Right kidney (tissue), 1 donor: Measurements from ENCODE around the gene ZBTB12.
A peak's percentile ranks its signal among the peaks of the same experiment; 100 is the strongest.

ENCODE experiments used
- DNase-seq: peaks from one replicate; pipeline ENCODE4 v3.0.0-alpha.2; 2016

The ZBTB12 gene

DNA sequence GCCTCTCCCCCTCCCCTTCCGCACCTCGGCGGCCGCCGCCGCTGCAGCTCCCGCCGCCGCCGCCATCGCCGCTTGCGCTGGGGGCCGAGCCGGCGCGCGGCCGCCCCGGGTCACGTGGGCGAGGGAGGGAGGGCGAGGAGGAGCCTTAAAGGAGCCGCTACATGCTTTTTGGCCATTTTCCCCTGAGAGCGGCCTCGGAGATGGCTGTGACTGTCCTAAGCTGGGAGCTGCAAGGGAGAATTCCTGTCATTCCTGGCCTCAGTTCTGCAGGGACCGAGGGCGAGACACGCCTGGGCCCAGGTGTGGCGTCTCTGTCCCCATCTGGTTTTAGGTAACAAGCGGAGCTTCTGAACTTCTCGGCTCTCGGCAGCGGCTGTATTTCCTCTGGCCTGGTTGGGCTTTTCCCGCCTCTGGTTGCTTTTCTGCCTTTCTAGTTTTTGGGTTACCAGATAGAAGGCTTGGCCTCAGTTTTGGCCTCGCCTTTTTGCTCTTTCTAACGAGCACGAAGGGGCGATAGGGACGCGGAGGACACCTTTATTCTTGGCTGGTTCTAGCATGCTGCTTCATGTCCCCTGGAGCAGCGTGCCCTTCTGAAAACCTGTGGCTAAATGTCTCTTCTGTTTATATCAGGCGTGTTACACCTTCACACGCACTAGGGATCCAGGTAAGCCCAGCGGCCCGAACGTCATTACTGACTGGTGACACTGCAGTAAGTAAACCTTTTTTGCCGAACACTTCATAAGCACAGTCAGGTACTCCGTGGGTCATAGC is 4.1 kb downstream of the ZBTB12 start, which contains the start of gene EHMT2:
TSS of gene EHMT2 (minus strand) at position 87 of the 771 bp plus-strand sequence. CDS start at position 66, 21 bp downstream.
- peak; percentile 81 for DNase-seq

DNA sequence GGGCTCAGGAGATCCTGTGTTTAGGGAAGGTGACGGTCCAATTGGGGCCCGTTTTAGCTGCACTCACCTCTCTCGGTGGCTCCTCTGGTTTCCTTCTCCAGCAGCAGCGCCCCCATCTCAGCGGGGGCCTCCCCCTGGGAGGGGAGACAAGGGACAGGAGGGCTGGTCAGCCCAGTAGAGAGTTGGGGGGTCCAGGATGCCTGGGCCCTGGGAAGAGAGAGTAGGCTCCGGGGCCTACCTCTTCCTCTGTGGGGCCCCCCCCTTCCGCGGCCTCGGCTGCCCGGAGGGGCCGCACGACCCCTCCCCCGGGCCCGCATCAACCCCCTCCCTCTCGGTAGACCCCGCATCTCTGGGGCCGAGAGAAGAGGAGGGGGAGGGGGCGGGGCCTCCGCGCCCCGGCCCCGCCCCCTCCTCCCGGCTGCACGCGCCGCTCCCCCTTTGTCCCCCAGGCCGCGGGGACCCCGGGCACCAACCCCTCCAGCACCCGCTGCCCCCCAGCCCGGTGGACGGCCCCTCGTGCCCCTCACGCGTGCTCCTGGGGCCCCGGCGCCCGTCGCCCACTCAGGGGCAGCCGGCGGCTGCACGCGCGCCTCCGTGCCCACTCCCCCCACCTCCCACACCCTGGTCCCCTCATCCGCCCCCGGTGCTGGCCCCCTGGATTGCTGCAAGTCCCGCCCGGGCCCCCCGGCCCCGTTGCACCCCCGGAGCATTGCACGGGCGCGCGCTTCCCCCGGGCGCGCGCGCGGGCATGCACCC is 4.9 kb downstream of the ZBTB12 start:
- DNase-seq, result no peak

DNA sequence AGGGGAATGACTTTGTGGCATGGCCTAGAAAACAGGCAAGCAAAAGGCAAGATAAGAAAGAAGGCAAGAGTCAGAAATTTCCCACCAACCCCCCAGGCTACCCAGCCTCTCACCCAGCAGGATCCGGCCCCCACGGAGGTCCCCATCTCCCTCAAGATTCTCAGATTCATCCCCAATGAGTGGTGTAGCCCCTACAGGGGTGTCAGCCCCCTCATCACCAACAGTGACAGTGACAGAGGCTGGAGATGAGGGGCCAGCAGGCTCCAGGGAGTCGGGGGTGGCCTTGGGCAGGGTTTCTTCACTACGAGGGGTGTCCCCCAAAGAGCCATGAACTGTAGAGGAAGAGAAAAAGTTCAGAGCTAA is 5.4 kb downstream of the ZBTB12 start:
- no peak for DNase-seq

DNA sequence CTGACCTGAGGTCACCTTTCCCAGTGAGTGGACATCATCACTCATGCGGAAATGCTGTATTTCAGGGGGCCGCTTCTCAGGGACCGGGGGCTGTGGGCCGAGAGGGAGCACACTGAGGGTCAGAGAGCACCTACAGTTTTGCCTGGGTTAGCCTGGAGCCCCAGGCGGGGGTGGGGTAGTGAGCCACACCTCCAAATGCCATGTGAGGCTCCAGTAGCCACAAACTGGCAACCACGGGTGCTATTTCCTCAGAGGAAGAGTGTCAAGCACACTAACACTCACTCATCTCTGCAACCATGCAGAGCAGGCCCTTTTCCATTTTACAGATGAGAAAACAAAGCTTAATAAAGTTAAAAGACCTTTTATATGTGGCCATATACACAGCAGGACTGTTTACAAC is 9.1 kb downstream of the ZBTB12 start:
- no peak for DNase-seq

DNA sequence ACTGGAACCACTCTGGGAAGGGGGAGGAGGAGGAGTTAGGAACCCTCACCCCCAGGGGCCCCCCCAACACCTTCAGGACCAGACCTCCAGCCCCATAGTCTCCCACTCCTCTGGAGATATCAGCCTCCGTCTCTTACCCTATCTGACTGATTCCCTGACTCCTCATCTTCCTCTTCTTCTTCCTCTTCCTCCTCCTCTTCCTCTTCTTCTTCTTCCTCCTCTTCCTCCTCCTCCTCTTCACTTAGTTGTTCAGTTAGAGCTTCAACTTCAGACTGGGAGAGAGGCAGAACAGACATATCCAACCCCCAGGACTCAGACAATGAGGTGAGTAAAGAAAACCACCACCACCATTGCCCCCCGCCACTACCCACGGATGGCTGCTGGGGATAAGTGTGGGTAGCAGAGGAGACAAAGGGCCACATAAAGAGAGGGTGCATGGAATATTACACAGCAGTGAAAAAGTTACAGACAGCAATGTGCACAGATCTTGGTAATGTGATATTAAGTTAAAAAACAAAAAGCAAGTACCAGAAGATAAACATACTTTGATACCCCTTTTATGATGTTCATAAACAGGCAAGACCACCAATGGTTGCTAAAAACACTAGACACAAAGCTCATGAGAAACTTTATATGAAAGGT is 12.4 kb downstream of the ZBTB12 start:
- no peak for DNase-seq

DNA sequence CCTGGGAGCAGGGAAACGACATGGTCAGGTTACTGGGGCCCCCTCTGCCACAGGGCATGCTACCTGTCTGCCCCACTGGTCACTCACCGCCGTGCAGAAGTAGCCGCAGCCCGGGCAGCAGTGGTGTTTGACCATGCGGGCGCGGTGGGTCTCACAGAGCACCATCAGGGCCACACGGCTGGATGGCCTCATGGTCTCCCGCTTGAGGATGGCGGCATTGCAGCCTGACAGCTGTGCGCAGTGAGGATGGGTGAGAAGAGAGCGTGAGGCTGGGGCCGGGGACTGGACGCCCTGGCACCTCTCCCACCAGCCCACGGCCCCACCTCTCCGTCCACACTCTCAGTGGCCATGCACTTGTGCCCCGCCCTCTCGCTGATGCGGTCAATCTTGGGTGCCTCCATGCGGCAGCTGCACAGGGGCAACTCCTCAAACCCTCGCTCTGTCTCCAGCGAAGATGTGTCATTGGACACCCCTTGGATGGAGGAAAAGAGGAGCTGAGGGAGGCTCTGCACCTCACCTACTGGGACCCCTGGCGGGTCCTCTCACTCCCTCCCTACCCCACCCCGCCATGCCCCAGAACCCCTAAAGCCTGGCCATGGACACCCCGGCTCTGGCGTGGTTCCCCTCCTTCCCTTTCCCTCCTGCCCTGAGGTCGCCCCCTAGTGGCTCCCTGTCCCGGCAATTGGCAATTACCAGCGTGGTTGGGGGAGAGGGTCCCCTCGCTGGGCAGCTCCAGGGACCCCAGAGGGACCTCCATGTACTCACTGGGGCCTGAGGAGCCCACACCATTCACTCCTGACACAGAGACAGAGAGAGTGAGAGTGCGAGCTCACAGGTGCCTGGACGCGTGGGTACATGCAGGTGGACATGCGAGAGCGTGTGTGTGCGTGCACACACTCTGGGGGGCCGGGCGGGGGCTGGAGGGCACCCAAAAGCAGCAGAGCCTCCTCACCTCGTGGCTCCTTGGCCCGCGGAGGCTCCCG is 13.3 kb downstream of the ZBTB12 start:
- DNase-seq, result no peak

DNA sequence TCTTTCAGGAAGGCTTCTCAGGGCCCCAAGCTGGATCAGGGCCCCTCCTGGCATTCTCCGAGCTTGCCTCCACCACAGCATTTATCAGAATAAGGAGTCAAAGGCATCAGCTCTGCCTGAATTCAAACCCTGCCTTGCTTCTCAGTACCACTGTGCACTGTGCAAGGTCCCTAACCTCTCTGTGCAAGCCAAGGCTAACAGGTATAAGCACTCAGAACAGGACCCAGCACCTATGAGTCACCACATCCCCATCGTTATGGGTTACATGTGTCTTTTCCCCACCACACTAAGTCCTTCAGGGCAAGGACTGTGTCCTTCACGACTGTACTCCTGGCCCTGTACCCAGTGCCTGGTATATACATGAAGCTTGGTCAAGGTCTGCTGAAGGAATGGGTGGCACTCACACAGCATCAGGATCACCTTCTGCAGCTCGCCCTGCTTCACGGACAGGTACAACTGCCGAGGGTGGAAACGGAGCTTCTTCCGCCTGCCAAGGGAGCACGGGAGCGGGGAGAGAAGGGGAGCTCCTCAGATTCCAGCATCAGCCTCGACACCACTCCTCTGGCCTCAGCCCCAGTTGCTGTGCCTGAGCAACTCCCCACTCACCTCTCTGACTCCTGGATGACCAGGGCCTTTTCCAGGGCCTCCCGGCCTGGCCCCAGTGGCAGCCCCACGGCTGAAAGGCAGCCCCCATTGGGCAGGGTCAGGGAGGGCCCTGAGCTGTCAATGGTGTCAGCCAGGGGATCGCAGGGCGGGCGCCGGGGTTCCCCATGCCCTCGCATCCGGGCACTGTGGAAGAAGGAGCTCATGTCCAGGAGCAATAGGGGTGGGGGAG is 14.5 kb downstream of the ZBTB12 start:
- no peak for DNase-seq

DNA sequence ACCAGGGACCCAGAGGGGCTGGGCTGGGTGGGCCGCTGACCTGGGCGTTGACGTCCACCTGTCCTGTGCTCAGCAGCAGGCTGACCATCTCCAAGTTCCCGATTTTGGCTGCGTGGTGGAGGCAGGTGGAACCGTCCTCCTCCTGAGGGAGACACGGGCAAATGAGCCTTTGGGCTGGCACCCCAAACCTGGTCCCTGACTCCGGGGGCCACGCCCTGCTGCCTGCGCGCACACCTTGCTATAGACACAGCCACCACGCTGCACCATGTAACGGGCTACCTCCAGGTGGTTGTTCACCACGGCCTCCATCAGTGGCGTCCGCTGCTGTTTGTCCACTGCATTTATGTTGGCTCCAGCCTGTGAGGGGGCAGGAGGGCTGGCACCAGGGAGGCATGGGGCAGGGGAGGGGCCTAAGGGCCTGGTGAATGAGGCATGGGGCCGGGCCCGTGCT is 15.3 kb downstream of the ZBTB12 start:
- no peak for DNase-seq

DNA sequence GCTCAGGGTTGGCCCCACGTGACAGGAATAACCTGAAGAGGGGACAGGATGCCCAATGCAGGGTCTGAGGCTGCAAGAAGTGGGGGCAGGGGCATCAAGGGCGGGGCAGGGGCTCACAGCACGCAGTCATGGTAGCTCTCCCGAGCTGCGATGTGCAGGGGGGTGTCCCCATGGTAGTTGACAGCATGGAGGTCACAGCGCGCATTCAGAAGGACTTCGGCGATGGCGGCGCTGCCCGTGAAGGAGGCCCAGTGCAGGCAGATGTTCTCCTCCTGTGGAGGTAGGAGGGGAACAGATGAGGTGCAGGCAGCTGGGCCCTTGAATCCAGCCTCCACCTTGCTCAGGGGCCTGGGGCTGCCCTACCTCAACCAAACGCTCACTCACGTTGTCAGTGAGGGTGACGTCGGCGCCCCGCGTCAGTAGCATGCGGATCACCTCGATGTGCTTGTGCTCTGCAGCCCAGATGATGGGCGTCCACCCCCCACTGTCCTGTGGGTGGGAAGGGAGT is 17.3 kb downstream of the ZBTB12 start:
- no peak for DNase-seq

DNA sequence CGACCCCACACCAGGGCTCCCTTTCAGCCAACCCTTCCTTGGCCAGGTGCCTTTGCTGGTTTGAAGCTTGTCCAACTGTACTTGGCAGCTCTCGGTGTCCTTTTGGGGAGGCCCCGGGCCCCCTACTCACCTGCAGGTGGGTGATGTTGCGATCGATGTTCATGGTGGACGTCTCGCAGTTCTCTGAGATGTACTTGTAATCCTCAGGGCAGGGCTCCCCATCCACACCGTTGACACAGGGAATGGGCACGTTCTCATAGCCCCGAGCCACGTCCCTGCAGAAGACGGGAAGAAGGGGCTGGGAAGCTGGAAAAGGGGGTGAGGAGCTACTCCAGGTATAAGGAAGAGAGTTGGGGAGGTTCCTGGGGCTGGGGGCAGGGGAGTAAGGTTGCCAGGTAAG is 18.2 kb downstream of the ZBTB12 start:
- DNase-seq, result no peak

DNA sequence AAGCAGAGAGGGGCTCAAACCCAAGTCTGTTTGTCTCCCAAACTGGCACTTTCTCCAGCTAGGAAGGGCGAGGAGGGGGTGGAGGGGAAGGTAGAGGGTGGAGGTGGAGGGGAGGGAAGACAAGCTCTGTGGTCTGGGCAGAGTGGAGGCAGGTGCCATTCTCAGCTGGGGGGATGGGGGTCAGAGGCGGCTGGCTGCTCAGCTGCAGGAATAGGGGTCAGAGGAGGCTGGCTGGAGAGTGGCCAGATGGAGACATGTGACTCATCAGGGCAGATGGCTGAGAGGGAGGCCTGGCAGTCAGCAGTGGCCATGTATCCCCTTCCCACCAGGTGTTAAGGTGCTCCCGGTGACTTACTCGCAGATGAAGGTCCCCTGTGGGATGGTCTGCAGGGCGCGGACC is 19.5 kb downstream of the ZBTB12 start:
- no peak for DNase-seq

DNA sequence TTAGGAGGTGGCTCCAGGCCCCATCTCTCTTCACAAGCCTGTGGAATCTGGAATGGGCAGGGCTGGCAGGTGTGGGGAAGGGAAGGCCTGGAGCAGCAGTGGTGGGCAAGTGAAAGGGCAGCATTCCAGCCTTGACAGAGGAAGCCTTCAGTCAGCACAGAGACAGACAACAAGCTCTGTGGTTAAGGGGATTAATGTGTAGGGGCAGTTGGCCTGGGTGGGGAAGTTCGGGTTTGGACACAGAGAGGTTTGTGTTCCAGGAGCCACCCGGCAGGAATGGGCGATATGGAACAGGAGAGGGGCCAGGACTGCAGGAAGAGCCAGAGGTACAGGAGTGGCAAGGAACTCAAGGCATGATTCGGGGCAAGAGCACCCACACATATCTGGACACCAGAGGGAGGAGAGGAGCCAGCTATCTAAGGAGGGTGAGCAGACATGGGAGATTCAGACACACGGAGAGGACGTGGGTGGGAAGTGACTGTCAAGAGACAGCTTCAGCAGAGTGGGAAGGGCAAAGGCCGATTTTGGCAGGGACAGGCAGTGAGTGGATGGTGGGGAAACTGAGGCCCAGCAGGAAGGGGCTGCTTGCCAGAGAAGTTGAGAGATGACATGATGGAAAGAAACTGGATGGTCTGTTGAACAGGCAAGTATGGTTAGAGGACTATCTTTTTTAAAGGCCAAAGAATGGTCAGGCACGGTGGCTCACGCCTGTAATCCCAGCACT is 20.6 kb downstream of the ZBTB12 start:
- DNase-seq, result no peak

DNA sequence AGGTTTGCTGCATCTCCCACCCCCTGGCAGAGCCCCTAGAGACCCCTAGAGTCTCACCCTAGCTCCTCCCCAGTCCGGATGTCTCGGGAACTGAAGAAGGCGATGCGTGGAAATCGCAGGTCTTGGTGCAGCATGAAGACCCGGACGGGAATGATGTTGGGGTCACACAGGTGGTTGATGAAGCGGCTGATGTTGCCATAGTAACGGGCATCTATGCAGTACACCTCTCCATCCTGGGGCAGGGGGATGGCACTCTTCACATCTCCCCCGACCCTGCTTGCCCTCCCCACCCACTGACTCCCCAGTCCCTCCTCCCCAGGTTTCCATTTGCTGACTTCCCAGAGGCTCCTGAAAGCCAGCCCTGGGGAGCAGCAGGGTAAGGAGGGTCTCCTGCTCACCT is 21.3 kb downstream of the ZBTB12 start:
- no peak for DNase-seq

DNA sequence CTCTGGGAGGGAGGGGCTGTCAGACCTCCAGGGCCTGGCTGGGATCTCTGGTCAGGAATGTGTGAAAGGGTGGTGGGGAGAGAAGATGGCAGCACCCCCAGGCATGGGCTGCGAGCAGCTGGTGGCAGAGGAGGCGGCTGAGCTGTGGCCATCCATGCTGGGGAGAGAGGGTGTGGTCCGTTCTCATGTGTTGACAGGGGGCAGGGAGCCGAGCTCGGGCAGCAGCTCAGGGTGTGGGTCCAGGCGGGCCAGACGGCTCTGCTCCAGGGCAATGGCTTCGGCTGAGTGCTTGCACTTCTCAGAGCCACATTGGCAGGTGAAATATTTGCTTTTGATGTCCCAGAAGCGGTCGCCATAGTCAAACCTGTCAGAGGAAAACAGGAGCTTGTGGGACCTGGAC is 22.0 kb downstream of the ZBTB12 start:
- no peak for DNase-seq

DNA sequence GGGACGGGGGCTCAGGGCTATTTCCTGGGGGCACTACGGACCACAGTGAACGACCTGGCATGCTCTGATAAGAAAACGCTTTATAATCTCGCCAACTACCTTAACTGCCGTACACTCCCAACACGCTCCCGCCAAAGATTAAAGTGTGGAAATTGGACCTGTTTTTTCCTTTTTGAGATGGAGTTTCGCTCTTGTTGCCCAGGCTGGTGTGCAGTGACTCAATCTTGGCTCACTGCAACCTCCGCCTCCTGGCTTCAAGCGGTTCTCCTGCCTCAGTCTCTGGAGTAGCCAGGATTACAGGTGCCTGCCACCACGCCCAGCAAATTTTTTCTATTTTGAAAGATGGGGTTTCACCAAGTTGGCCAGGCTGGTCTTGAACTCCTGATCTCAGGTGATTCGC is 22.7 kb downstream of the ZBTB12 start:
- no peak for DNase-seq

DNA sequence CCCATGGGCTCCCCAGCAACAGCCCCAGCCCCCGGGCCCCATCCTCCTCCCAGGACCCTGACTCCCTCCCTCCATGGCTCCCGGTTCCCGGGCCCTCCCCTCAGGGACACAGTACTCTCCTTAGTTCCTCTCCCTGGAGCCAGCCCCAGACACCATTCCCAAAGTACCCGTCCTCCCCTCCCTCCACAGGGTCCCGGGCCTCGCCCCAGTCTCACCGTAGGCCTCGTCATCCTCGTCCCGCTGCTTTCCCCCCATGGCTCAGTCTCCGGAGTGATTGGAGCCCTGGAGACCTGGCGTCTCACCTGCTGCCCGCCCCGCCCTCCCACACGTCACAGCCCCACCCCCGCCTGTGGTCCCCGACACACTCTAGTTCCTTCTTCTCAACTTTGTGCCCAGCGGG is 23.2 kb downstream of the ZBTB12 start, which contains the start of gene SLC44A4:
TSS of gene SLC44A4 (minus strand) at position 272 of the 400 bp plus-strand sequence. CDS start at position 255, 17 bp downstream.
- DNase-seq, result no peak

DNA sequence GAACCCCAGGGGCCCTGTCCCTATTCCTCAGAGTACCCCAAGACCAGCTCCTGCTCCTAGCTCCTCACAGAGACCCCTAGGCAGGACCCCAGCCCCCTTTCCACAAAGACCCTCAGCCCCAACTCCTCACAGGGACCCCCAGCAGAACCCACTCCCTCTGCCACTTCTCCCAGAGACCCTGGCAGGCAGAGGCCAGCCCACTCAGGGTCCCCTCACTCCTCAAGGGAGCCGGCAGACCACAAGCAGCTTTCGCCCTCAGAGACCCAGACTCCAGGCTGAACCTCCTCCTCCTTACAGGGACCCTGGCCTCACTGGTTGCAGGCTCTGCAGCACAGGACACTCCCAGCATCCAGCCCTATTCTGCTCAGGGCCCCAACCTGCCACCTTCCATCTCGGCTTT is 23.7 kb downstream of the ZBTB12 start:
- DNase-seq, result no peak

DNA sequence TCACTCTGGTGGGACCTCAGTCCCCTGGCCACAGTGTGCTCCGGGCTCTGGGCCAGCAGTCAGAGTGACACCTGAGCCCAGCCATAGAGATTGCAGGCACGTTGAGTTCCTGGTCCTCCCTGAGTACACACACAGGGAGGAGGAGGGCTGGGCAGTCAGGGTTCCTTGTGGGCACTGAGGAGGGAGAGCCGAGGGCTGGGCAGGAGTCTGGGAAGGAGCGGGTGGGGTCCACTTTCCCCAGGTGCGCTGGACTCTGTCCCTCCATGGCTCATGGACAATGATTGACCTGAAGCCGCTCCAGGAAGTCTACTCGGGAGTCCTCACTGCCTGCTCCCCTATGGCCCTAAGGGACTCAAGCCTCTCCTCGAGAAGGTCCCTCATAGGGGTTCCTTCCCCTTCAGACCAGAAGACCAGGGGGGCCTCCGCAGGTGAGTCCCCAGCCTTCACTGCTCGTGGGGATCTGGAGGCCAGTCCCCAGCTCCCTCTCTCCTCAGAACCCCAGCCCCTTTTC is 24.2 kb downstream of the ZBTB12 start:
- no peak for DNase-seq

DNA sequence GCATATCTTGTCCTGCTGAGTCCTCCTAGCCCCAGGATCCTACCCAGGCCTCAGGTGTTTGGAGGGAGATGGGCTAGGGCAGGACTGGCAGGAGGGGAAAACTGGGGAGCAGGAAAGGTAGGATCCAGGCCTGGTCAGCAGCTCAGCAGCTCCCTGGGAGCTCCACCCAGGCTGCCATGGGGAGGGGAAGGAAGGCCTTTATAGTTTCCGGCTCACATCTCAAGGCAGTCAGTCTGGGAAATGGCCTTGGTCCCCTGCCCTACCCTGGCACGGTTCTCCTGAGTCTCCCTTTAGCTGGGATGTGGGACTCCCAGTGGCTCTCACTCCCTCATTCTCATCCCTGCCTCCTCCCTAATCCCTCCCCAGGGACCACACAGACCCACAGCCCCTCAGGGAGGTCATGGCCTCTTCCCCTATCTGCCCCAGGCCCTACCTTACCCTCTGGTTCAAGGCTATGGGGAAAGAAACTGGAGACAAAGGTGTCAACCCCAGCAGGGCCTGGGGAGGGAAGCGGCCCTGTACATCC is 24.7 kb downstream of the ZBTB12 start:
- no peak for DNase-seq

DNA sequence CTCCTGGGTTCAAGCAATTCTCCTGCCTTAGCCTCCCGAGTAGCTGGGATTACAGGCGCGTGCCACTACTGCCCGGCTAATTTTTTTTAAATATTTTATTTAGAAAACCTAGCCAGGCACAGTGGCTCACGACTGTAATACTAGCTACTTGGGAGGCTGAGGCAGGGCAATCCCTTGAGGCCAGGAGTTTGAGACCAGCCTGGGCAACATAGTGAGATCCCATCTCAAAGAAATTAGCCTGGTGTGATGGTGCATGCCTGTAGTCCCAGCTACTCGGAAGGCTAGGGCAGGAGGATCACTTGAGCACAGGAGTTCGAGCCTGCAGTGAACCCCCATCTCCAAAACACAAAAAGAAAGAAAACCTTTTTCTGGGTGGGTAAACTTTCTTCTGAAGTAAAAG is 25.5 kb downstream of the ZBTB12 start:
- no peak for DNase-seq
